SK-N-SH treated with all-trans-retinoic acid at 6 μM for 48 hours (cell line): ENCODE results near the gene PLEKHA3.

Experiments
- ARNTL ChIP-seq: fragments of 450-650 bp; formaldehyde crosslinking; IDR thresholded peaks from 2 replicates; pipeline ENCODE4 v1.5.0; 2020; ENCODE audit warnings: low read depth, mild to moderate bottlenecking, moderate library complexity, borderline replicate concordance
- BACH2 ChIP-seq: fragments of 250-450 bp; sonication (Bioruptor Pico); IDR thresholded peaks from 2 replicates; pipeline ENCODE4 v1.9.0; 2021; ENCODE audit warnings: mild to moderate bottlenecking, borderline replicate concordance
- OSR1 ChIP-seq: fragments of 250-450 bp; sonication (Bioruptor Pico); IDR thresholded peaks from 2 replicates; pipeline ENCODE4 v1.8.0; 2022; ENCODE audit warnings: moderate library complexity, mild to moderate bottlenecking, inconsistent platforms
- RARB ChIP-seq: fragments of 250-450 bp; sonication (Bioruptor Pico); IDR thresholded peaks from 2 replicates; pipeline ENCODE4 v1.8.0; 2021; ENCODE audit warnings: mild to moderate bottlenecking, moderate library complexity
- TCF4 ChIP-seq: fragments of 250-450 bp; sonication (Bioruptor Pico); IDR thresholded peaks from 2 replicates; pipeline ENCODE4 v1.8.0; 2021; ENCODE audit warnings: mild to moderate bottlenecking, moderate library complexity, borderline replicate concordance
- ZC3H10 ChIP-seq: fragments of 250-450 bp; sonication (Bioruptor Pico); IDR thresholded peaks from 2 replicates; pipeline ENCODE4 v1.5.1; 2021; ENCODE audit warnings: mild to moderate bottlenecking, moderate library complexity
- ZFP3 ChIP-seq: fragments of 250-450 bp; sonication (Bioruptor Pico); IDR thresholded peaks from 2 replicates; pipeline ENCODE4 v1.5.0; 2020; ENCODE audit warnings: mild to moderate bottlenecking, moderate library complexity
- ZFP30 ChIP-seq: fragments of 450-650 bp; formaldehyde crosslinking; IDR thresholded peaks from 2 replicates; pipeline ENCODE4 v1.5.0; 2022; ENCODE audit warnings: mild to moderate bottlenecking, moderate library complexity
- ZNF565 ChIP-seq: fragments of 450-650 bp; formaldehyde crosslinking; conservative IDR thresholded peaks from 2 replicates; pipeline ENCODE4 v1.5.0; 2020; ENCODE audit warnings: low read depth, mild to moderate bottlenecking, moderate library complexity
- ZNF70 ChIP-seq: fragments of 450-650 bp; formaldehyde crosslinking; IDR thresholded peaks from 2 replicates; pipeline ENCODE4 v1.5.0; 2020; ENCODE audit warnings: mild to moderate bottlenecking, moderate library complexity
- TF ChIP-seq, protein P1 (sequence below): fragments of 250-450 bp; sonication (Bioruptor Pico); IDR thresholded peaks from 2 replicates; pipeline ENCODE4 v1.8.0; 2020; ENCODE audit warnings: mild to moderate bottlenecking, moderate library complexity, borderline replicate concordance
- TF ChIP-seq, protein P2 (sequence below): fragments of 250-450 bp; sonication (Bioruptor Pico); IDR thresholded peaks from 2 replicates; pipeline ENCODE4 v1.5.1; 2020; ENCODE audit warnings: low read depth, mild to moderate bottlenecking, moderate library complexity
- TF ChIP-seq, protein P3 (sequence below): fragments of 250-450 bp; sonication (Bioruptor Pico); IDR thresholded peaks from 2 replicates; pipeline ENCODE4 v1.5.1; 2021; ENCODE audit warnings: mild to moderate bottlenecking, moderate library complexity

DNA sequence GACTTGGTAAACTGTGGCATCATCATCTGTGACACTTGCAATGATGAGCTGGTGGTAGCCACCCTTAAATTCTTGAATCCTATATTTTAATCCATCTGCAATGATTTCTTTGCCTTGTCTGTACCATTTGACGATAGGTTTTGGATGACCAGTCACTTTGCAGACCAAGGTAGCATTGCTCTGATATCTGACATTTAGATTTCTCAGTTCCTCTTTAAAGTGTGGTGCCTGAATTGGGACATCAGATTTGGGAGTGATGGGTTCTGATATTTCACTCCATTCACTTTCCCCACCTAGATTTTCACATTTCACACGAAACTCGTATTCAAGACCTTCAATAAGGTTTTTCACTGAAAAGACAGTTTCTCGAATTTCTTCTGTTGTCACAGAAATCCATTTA is 55.8 kb downstream of the PLEKHA3 start:
- TF ChIP-seq TCF4 (CRISPR knock-in tag), result no peak
- TF ChIP-seq, protein P1, sequence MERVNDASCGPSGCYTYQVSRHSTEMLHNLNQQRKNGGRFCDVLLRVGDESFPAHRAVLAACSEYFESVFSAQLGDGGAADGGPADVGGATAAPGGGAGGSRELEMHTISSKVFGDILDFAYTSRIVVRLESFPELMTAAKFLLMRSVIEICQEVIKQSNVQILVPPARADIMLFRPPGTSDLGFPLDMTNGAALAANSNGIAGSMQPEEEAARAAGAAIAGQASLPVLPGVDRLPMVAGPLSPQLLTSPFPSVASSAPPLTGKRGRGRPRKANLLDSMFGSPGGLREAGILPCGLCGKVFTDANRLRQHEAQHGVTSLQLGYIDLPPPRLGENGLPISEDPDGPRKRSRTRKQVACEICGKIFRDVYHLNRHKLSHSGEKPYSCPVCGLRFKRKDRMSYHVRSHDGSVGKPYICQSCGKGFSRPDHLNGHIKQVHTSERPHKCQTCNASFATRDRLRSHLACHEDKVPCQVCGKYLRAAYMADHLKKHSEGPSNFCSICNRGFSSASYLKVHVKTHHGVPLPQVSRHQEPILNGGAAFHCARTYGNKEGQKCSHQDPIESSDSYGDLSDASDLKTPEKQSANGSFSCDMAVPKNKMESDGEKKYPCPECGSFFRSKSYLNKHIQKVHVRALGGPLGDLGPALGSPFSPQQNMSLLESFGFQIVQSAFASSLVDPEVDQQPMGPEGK (CRISPR knock-in tag), result no peak
- TF ChIP-seq RARB (CRISPR knock-in tag), result no peak
- TF ChIP-seq, protein P2, sequence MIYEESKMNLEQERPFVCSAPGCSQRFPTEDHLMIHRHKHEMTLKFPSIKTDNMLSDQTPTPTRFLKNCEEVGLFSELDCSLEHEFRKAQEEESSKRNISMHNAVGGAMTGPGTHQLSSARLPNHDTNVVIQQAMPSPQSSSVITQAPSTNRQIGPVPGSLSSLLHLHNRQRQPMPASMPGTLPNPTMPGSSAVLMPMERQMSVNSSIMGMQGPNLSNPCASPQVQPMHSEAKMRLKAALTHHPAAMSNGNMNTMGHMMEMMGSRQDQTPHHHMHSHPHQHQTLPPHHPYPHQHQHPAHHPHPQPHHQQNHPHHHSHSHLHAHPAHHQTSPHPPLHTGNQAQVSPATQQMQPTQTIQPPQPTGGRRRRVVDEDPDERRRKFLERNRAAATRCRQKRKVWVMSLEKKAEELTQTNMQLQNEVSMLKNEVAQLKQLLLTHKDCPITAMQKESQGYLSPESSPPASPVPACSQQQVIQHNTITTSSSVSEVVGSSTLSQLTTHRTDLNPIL (CRISPR knock-in tag), result no peak
- TF ChIP-seq OSR1 (CRISPR knock-in tag), result no peak
- TF ChIP-seq ARNTL, result no peak
- TF ChIP-seq ZNF70 (CRISPR knock-in tag), result no peak
- TF ChIP-seq ZNF565 (CRISPR knock-in tag), result no peak
- TF ChIP-seq ZFP3 (CRISPR knock-in tag), result no peak
- TF ChIP-seq, protein P3, sequence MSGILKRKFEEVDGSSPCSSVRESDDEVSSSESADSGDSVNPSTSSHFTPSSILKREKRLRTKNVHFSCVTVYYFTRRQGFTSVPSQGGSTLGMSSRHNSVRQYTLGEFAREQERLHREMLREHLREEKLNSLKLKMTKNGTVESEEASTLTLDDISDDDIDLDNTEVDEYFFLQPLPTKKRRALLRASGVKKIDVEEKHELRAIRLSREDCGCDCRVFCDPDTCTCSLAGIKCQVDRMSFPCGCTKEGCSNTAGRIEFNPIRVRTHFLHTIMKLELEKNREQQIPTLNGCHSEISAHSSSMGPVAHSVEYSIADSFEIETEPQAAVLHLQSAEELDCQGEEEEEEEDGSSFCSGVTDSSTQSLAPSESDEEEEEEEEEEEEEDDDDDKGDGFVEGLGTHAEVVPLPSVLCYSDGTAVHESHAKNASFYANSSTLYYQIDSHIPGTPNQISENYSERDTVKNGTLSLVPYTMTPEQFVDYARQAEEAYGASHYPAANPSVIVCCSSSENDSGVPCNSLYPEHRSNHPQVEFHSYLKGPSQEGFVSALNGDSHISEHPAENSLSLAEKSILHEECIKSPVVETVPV, result no peak
- no peak for TF ChIP-seq ZC3H10 (CRISPR knock-in tag)
- no peak for TF ChIP-seq ZFP30
- TF ChIP-seq BACH2, result no peak
